Neural cell (in vitro differentiated cells): ENCODE results near the gene C16orf74. TPM values are rescaled to one million over a fixed set of nuclear protein-coding genes. Genes with fewer than 3 reads are reported as not detected.

Experiments used
- H2AFZ ChIP-seq: fragments of 200-600, 300-800 bp; sonication (generic), shearing (Covaris generic); 2 replicates; pipeline ENCODE4 v1.6.0; 2014; ENCODE audit warnings: low read depth, mild to moderate bottlenecking, antibody characterized with exemption, low read length, moderate library complexity
- H3F3A ChIP-seq: fragments of 200-600 bp; shearing (Covaris generic); 2 replicates; pipeline ENCODE4 v1.6.1; 2016; ENCODE audit warnings: mild to moderate bottlenecking, moderate library complexity, mixed read lengths, antibody characterized with exemption, low read length; ENCODE audit not compliant: insufficient read depth, poor library complexity, severe bottlenecking
- H3K27ac ChIP-seq: fragments of 200-600, 300-800 bp; sonication (generic), shearing (Covaris generic); 2 replicates; pipeline ENCODE4 v1.5.1; 2014; ENCODE audit warnings: mild to moderate bottlenecking, low read length, moderate library complexity
- H3K27me3 ChIP-seq: fragments of 300-800, 200-600 bp; sonication (generic), shearing (Covaris generic); 2 replicates; pipeline ENCODE4 v1.6.0; 2014; ENCODE audit warnings: mild to moderate bottlenecking, low read depth, low read length, moderate library complexity; ENCODE audit not compliant: insufficient read depth
- H3K36me3 ChIP-seq: fragments of 300-800, 200-600 bp; sonication (generic), shearing (Covaris generic); 2 replicates; pipeline ENCODE4 v1.5.1; 2014; ENCODE audit warnings: mild to moderate bottlenecking, antibody characterized with exemption, low read length, moderate library complexity; ENCODE audit not compliant: insufficient read depth
- H3K4me2 ChIP-seq: fragments of 300-800, 200-600 bp; sonication (generic), shearing (Covaris generic); 2 replicates; pipeline ENCODE4 v1.6.0; 2014; ENCODE audit warnings: mild to moderate bottlenecking, low read length
- H3K4me3 ChIP-seq: fragments of 300-800, 200-600 bp; sonication (generic), shearing (Covaris generic); 2 replicates; pipeline ENCODE4 v1.5.1; 2014; ENCODE audit warnings: mild to moderate bottlenecking, low read length, moderate library complexity
- H3K79me2 ChIP-seq: fragments of 200-600 bp; shearing (Covaris generic); replicated peaks from 2 replicates; pipeline ENCODE4 v1.6.0; 2014; ENCODE audit warnings: mild to moderate bottlenecking, low read length, moderate library complexity; ENCODE audit not compliant: insufficient read depth
- H3K9ac ChIP-seq: fragments of 300-800, 200-600 bp; sonication (generic), shearing (Covaris generic); 2 replicates; pipeline ENCODE4 v1.6.1; 2016; ENCODE audit warnings: mild to moderate bottlenecking, low read length, mixed read lengths
- H3K9me2 ChIP-seq: fragments of 200-600 bp; shearing (Covaris generic); 2 replicates; pipeline ENCODE4 v1.6.1; 2016; ENCODE audit warnings: mild to moderate bottlenecking, low read length, mixed read lengths; ENCODE audit not compliant: insufficient read depth
- H3K9me3 ChIP-seq: fragments of 200-600, 300-800 bp; sonication (generic), shearing (Covaris generic); 2 replicates; pipeline ENCODE4 v1.6.1; 2016; ENCODE audit warnings: mild to moderate bottlenecking, mixed run types, low read length, moderate library complexity, mixed read lengths
- H4K20me1 ChIP-seq: fragments of 200-600 bp; shearing (Covaris generic); 2 replicates; pipeline ENCODE4 v1.6.1; 2016; ENCODE audit warnings: mild to moderate bottlenecking, mixed run types; ENCODE audit not compliant: insufficient read depth
- CTCF ChIP-seq: fragments of 450-650 bp; IDR thresholded peaks from 2 replicates; pipeline ENCODE4 v1.5.1; 2014; ENCODE audit warnings: antibody characterized with exemption, mild to moderate bottlenecking, moderate library complexity; ENCODE audit not compliant: poor library complexity, severe bottlenecking
- EP300 ChIP-seq: fragments of 450-650 bp; conservative IDR thresholded peaks from 2 replicates; pipeline ENCODE4 v1.6.1; 2014; ENCODE audit warnings: antibody characterized with exemption, mild to moderate bottlenecking, moderate library complexity; ENCODE audit not compliant: poor library complexity, severe bottlenecking
- EZH2 ChIP-seq: fragments of 200-600, 300-800 bp; shearing (Covaris generic), sonication (generic); IDR thresholded peaks from 2 replicates; pipeline ENCODE4 v1.6.1; 2014; ENCODE audit warnings: antibody characterized with exemption, low read length, borderline replicate concordance, mild to moderate bottlenecking; ENCODE audit not compliant: insufficient read depth, poor library complexity, severe bottlenecking
- MXI1 ChIP-seq: fragments of 450-650 bp; conservative IDR thresholded peaks from 2 replicates; pipeline ENCODE4 v1.6.1; 2014; ENCODE audit warnings: antibody characterized with exemption, mild to moderate bottlenecking; ENCODE audit not compliant: poor library complexity, severe bottlenecking
- POLR2AphosphoS5 ChIP-seq: IDR thresholded peaks from 2 replicates; pipeline ENCODE4 v1.6.1; 2012
- RAD21 ChIP-seq: fragments of 450-650 bp; conservative IDR thresholded peaks from 2 replicates; pipeline ENCODE4 v1.6.1; 2014; ENCODE audit warnings: antibody characterized with exemption, mild to moderate bottlenecking, moderate library complexity
- REST ChIP-seq: IDR thresholded peaks from 2 replicates; pipeline ENCODE4 v1.6.1; 2012; ENCODE audit warnings: borderline replicate concordance
- SMC3 ChIP-seq: fragments of 450-650 bp; conservative IDR thresholded peaks from 2 replicates; pipeline ENCODE4 v1.6.1; 2014; ENCODE audit warnings: antibody characterized with exemption, mild to moderate bottlenecking, moderate library complexity; ENCODE audit not compliant: poor library complexity
- TAF1 ChIP-seq: IDR thresholded peaks from 2 replicates; pipeline ENCODE4 v1.6.1; 2012; ENCODE audit warnings: low read depth
- polyA plus RNA-seq: library from polyadenylated mRNA; depleted of rRNA; stranded (reverse); fragments of >200 nt; gene quantifications from 2 replicates; pipeline ENCODE4 v1.2.3, GENCODE V29; 2014

Gene C16orf74
- polyA plus RNA-seq, 1 donor from 2014 or later = not detected

GRCh38 chr16:85749771-85750145 is 1.1 kb downstream of the C16orf74 start:
- Histone ChIP-seq H3K4me2 (no peak overlapping the region), H3K27me3 (peaks cover 33% of the 10 kb centered on the region), H3K79me2 (no peaks in the 10 kb centered on the region), H3K9me3 (no peaks in the 10 kb centered on the region), H3K9me2 (no peaks in the 10 kb centered on the region), H4K20me1 (no peaks in the 10 kb centered on the region), H3F3A (no peaks in the 10 kb centered on the region), H3K9ac (no peak overlapping the region), H3K27ac (no peak overlapping the region), H2AFZ (no peak overlapping the region), H3K4me3 (peak overlapping the region; percentile 57), H3K36me3 (no peaks in the 10 kb centered on the region)
- TF ChIP-seq CTCF (no peak), EZH2 (no peak), TAF1 (no peak), RAD21 (no peak), MXI1 (no peak)

- Histone ChIP-seq H3K9me2 (no peaks in the 10 kb centered on the region), H3K27ac (no peak overlapping the region), H3K9ac (no peak overlapping the region), H3K79me2 (no peaks in the 10 kb centered on the region), H3K27me3 (peaks cover 23% of the 10 kb centered on the region), H3F3A (no peaks in the 10 kb centered on the region), H3K9me3 (no peaks in the 10 kb centered on the region), H4K20me1 (no peaks in the 10 kb centered on the region), H3K4me2 (no peak overlapping the region), H3K36me3 (no peaks in the 10 kb centered on the region), H3K4me3 (no peak overlapping the region), H2AFZ (no peak overlapping the region)
- TF ChIP-seq EP300 (no peak), EZH2 (no peak), TAF1 (no peak), POLR2AphosphoS5 (no peak), REST (no peak), MXI1 (no peak), SMC3 (no peak), CTCF (no peak), RAD21 (no peak)
These were observed 4.3 kb downstream of the C16orf74 start for GRCh38 chr16:85746460-85747215.
